ENCODE results near the gene KCNC4.

- TF ChIP-seq, protein P1, sequence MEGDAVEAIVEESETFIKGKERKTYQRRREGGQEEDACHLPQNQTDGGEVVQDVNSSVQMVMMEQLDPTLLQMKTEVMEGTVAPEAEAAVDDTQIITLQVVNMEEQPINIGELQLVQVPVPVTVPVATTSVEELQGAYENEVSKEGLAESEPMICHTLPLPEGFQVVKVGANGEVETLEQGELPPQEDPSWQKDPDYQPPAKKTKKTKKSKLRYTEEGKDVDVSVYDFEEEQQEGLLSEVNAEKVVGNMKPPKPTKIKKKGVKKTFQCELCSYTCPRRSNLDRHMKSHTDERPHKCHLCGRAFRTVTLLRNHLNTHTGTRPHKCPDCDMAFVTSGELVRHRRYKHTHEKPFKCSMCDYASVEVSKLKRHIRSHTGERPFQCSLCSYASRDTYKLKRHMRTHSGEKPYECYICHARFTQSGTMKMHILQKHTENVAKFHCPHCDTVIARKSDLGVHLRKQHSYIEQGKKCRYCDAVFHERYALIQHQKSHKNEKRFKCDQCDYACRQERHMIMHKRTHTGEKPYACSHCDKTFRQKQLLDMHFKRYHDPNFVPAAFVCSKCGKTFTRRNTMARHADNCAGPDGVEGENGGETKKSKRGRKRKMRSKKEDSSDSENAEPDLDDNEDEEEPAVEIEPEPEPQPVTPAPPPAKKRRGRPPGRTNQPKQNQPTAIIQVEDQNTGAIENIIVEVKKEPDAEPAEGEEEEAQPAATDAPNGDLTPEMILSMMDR (conservative IDR thresholded peaks at IDR 0.05; ENCODE audit: low read depth, low read length), result no peak
- no peak for TF ChIP-seq EZH2 (IDR thresholded peaks at IDR 0.05; ENCODE audit: borderline replicate concordance, low read depth, low read length, poor library complexity, severe bottlenecking)
Measured at GRCh38 chr1:110172001-110172400, 38.1 kb upstream of the KCNC4 start.
